ENCODE results near the gene PDZD7. TPM values are rescaled to one million over a fixed set of nuclear protein-coding genes. Genes with fewer than 3 reads are reported as not detected.
A peak's percentile ranks its signal among the peaks of the same experiment; 100 is the strongest.

Gene PDZD7
- total RNA-seq, 2 donors from 2014 or later, result 0.19 to 0.42 TPM

DNA sequence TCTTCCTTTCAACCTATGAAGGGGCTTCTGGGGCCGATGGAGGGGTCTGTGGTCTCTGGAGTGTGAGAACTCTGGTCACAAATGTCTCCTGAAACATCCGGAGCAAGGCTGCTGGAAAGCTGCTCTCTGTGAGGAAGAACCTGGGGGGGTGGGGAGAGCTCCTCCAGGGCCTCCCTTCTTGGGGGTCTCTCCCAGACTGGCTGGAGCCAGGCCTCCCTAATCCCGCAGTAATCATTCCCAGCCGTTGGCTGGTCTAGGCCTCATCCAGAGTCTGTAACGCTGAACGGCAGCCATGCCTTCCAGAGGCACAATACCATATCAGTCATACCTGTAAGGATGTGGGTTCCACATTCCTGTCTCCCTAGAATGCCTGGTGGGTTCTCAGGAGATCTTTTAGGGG is 35.7 kb downstream of the PDZD7 start:
- peaks cover 13% of the 10 kb centered on the region for H3K4me1 ChIP-seq
- TF ChIP-seq, protein P1, sequence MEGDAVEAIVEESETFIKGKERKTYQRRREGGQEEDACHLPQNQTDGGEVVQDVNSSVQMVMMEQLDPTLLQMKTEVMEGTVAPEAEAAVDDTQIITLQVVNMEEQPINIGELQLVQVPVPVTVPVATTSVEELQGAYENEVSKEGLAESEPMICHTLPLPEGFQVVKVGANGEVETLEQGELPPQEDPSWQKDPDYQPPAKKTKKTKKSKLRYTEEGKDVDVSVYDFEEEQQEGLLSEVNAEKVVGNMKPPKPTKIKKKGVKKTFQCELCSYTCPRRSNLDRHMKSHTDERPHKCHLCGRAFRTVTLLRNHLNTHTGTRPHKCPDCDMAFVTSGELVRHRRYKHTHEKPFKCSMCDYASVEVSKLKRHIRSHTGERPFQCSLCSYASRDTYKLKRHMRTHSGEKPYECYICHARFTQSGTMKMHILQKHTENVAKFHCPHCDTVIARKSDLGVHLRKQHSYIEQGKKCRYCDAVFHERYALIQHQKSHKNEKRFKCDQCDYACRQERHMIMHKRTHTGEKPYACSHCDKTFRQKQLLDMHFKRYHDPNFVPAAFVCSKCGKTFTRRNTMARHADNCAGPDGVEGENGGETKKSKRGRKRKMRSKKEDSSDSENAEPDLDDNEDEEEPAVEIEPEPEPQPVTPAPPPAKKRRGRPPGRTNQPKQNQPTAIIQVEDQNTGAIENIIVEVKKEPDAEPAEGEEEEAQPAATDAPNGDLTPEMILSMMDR (IDR thresholded peaks at IDR 0.05), result no peak
- intact Hi-C loops (cut with DNase I), result loop anchor here (2.0 kb wide), 1 partner anchor 16 kb away; no protein-coding TSS in a partner anchor
- no peak for DNase-seq
- no peaks in the 10 kb centered on the region for H3K9me3 ChIP-seq
- no peak overlapping the region for H3K27ac ChIP-seq
- H3K4me3 ChIP-seq, result no peak overlapping the region
- H3K27me3 ChIP-seq, result no peaks in the 10 kb centered on the region
- H3K9ac ChIP-seq (ENCODE audit: low read depth in 2 of 2, low read length in 2 of 2), result peak overlapping the region in 1 of 2 donors; percentile 34
- peaks cover 4% of the 10 kb centered on the region for H3K36me3 ChIP-seq

DNA sequence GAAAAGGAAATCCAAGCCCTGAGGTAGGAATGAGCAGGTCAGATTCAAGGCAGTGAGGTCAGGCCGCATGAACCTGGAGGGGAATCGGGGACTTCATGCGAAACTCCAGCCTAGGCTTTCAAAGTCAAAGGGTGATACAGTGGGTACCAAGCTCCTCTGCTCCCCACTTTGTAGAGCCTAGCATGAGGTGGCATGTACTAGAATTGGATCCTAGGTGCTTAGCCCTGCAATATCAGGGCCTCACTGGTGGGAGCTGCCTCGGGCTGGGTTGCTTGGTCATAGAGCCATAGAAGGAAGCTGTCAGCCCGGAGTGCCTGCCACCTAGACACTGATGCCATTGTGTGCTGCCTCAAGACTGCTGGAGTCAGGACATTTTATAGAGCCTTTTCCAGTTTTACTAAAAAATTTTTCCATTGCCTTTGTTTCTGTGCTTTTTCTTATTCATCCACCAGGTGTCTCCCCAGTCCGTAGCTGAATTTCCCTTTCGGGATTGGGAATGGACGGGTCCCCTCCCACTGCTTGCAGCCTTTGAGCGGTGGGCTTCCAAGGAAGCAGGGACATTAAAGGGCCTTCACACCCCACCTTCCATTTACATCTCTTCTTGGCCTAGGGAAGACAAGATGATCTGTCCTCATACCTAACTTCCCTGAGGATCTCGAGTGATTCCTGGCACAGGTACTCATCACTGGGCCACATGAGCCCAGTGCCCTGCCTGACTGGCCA is 36.8 kb downstream of the PDZD7 start:
- intact Hi-C loops (cut with DNase I), result loop anchor here (2.0 kb wide), 1 partner anchor 17 kb away; no protein-coding TSS in a partner anchor
- Histone ChIP-seq H3K27me3 (no peaks in the 10 kb centered on the region), H3K9ac (ENCODE audit: low read depth in 2 of 2, low read length in 2 of 2) (no peak overlapping the region), H3K4me3 (no peak overlapping the region), H3K27ac (no peak overlapping the region), H3K36me3 (peaks cover 4% of the 10 kb centered on the region), H3K9me3 (no peaks in the 10 kb centered on the region), H3K4me1 (peaks cover 11% of the 10 kb centered on the region)
- TF ChIP-seq, protein P1 (IDR thresholded peaks at IDR 0.05), result peak; percentile 55
- no peak for DNase-seq

GRCh38 chr10:100989088-100989487 is 41.8 kb downstream of the PDZD7 start:
- Histone ChIP-seq H3K9me3 (no peaks in the 10 kb centered on the region), H3K4me3 (no peak overlapping the region), H3K27ac (no peak overlapping the region), H3K36me3 (peaks cover 4% of the 10 kb centered on the region), H3K9ac (ENCODE audit: low read depth in 2 of 2, low read length in 2 of 2) (no peak overlapping the region), H3K4me1 (peaks cover 6% of the 10 kb centered on the region), H3K27me3 (no peaks in the 10 kb centered on the region)
- TF ChIP-seq, protein P1 (IDR thresholded peaks at IDR 0.05), result no peak
- intact Hi-C loops (cut with DNase I), result no loop called here
- no peak for DNase-seq

DNA sequence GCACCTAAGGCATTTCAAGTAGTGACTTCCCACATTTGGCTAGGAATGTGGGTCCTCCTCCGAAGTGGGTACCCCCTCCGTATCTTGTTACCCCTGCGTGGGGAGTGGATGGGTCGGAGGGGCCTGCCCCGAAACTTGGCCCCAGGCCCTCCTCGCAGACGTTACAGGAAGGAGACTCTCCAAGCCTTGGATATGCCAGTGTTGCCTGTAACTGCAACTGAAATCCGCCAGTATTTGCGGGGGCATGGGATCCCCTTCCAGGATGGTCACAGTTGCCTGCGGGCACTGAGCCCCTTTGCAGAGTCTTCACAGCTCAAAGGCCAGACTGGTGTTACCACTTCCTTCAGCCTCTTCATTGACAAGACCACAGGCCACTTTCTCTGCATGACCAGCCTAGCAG is 42.8 kb downstream of the PDZD7 start:
- TF ChIP-seq, protein P1 (IDR thresholded peaks at IDR 0.05), result no peak
- Histone ChIP-seq H3K27ac (no peak overlapping the region), H3K9ac (ENCODE audit: low read depth in 2 of 2, low read length in 2 of 2) (peak overlapping the region in 1 of 2 donors; percentile 85), H3K36me3 (peaks cover 1% of the 10 kb centered on the region), H3K4me1 (peaks cover 6% of the 10 kb centered on the region), H3K4me3 (peak overlapping the region; percentile 86), H3K9me3 (no peaks in the 10 kb centered on the region), H3K27me3 (no peaks in the 10 kb centered on the region)
- intact Hi-C loops (cut with DNase I), result no loop called here
- DNase-seq, result no peak

DNA sequence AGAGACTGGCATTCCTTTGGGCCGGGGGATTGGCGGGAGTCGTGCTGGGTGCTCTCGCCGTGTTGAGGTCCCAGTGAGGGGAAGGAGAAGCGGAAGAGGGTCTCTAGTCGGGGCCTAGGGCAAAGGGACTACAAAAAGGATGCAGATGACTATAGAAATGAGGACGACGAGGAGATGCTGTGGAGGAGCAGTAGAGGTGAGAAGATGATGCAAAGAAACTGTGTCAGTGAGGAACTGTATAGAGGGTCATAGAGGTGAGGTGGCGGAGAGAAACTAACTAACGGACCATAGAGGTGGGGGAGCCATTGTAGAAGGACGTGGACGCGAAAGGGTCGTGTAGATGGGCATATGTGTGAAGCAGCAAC is 43.3 kb downstream of the PDZD7 start:
- Histone ChIP-seq H3K4me1 (peaks cover 6% of the 10 kb centered on the region), H3K27ac (peak overlapping the region; percentile 84), H3K9me3 (no peaks in the 10 kb centered on the region), H3K36me3 (no peaks in the 10 kb centered on the region), H3K4me3 (peak overlapping the region; percentile 86), H3K27me3 (no peaks in the 10 kb centered on the region), H3K9ac (ENCODE audit: low read depth in 2 of 2, low read length in 2 of 2) (peak overlapping the region; percentile 75 to 85)
- intact Hi-C loops (cut with DNase I), result no loop called here
- TF ChIP-seq, protein P1 (IDR thresholded peaks at IDR 0.05), result no peak
- DNase-seq, result no peak
